ENCODE measurements around the gene APOL4. TPM values are rescaled to one million over a fixed set of nuclear protein-coding genes. Genes with fewer than 3 reads are reported as not detected.

Gene APOL4
- total and polyA plus RNA-seq, 9 donors: 8.4 to 22.7 (median 21.0) TPM

DNA sequence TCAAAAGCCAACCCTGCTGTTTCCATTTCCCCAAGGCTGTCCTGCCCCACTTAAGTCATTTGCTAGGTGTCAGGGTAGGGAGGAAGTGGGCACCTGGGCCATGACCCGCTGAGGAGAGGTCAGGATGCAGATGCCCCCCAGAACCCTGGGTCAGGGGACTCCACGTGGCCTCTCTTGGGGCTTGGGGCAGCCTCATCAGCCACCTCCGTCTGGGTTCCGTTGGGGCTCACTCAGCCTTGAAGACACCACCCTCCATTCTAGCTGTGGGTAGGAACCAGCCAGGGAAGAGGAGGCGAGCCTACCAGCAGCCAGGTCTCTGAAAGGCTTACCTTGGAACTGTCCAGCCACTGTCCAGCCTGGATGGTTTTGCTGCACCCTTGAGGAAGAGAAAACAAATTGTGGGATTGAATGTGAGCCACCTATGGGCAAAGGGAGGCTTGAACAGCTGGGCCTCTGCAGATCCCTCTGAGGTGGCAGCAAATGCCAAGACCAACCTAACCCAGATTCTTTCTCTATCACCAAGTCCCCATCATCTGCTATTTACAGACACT, 2.5 kb downstream of the APOL4 start:
- Histone ChIP-seq H3K4me1 (ENCODE audit: control insufficient read depth, insufficient read depth, low read length) (peaks cover 53% of the 10 kb centered on the region), H3K4me3 (ENCODE audit: low read length) (no peak overlapping the region), H3K27me3 (ENCODE audit: control insufficient read depth, insufficient read depth, low read length) (no peaks in the 10 kb centered on the region), H3K27ac (ENCODE audit: low read length) (peak overlapping the region; percentile 47), H3K36me3 (ENCODE audit: control insufficient read depth, insufficient read depth, low read length) (no peaks in the 10 kb centered on the region), H3K9me3 (replicated peaks; ENCODE audit: control insufficient read depth, low read depth, low read length) (no peaks in the 10 kb centered on the region)
- WGBS (ENCODE audit: insufficient coverage): 100% methylated on average over 1 of the region's 5 CpGs
- no peak for DNase-seq

DNA sequence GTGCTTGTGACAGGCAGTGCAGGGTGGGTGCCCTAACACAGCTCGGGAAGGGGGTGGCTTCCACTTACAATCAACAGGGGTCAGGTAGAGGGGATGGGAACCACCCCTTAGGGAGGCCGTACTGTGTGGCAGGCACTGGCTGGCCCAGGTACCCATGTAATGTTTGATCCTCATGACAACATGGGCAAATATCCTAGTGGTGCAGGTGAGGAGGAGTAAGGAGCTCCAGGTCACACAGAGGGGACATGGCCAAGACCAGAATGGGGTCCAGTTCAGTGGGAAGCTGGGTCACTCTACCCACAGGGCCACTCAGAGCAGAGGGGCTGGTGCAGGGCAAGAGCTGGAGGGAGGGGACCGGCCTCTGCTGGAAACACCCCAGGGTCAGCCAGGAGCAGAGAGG, 3.1 kb downstream of the APOL4 start:
- H3K4me3 ChIP-seq (ENCODE audit: low read length): no peak overlapping the region
- no peak overlapping the region for H3K27ac ChIP-seq (ENCODE audit: low read length)
- no peaks in the 10 kb centered on the region for H3K27me3 ChIP-seq (ENCODE audit: control insufficient read depth, insufficient read depth, low read length)
- 87% methylated on average over 3 of the region's 3 CpGs for WGBS (ENCODE audit: insufficient coverage)
- peaks cover 53% of the 10 kb centered on the region for H3K4me1 ChIP-seq (ENCODE audit: control insufficient read depth, insufficient read depth, low read length)
- no peaks in the 10 kb centered on the region for H3K36me3 ChIP-seq (ENCODE audit: control insufficient read depth, insufficient read depth, low read length)
- no peak for DNase-seq
- no peaks in the 10 kb centered on the region for H3K9me3 ChIP-seq (replicated peaks; ENCODE audit: control insufficient read depth, low read depth, low read length)

DNA sequence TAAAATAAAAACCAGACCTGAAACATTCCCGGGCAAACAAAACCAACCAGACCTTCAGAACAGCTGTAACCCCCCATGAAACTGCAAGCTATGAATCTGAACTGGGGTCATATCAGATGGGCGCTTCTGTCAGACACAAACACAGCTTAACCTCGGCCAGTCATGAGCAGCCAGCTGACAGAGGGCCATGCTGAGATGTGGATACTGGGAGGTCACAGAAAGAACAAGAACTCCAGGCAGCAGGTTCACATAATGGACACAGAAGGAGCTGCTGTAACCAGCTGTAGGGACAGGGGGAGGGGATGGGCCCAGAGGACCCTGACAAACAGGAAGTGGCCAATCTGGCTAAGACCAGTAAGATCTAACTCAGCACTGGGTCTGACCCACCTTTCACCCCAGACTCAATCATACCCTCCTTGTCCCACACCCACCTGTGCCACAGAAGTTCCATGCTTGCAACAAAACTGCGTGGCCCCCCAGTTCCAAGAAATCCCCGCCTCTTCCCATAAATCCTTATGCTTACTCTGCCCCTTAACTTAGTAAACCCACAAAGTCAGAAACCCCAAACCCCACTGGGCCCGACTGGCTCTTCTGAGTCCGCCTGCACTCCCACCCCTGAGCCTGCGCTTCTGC, 4.0 kb downstream of the APOL4 start:
- 40% methylated on average over 5 of the region's 8 CpGs for WGBS (ENCODE audit: insufficient coverage)
- Histone ChIP-seq H3K27me3 (ENCODE audit: control insufficient read depth, insufficient read depth, low read length) (no peaks in the 10 kb centered on the region), H3K4me3 (ENCODE audit: low read length) (no peak overlapping the region), H3K27ac (ENCODE audit: low read length) (peak overlapping the region; percentile 87), H3K4me1 (ENCODE audit: control insufficient read depth, insufficient read depth, low read length) (peaks cover 48% of the 10 kb centered on the region), H3K36me3 (ENCODE audit: control insufficient read depth, insufficient read depth, low read length) (no peaks in the 10 kb centered on the region), H3K9me3 (replicated peaks; ENCODE audit: control insufficient read depth, low read depth, low read length) (no peaks in the 10 kb centered on the region)
- peak; percentile 75 for DNase-seq

DNA sequence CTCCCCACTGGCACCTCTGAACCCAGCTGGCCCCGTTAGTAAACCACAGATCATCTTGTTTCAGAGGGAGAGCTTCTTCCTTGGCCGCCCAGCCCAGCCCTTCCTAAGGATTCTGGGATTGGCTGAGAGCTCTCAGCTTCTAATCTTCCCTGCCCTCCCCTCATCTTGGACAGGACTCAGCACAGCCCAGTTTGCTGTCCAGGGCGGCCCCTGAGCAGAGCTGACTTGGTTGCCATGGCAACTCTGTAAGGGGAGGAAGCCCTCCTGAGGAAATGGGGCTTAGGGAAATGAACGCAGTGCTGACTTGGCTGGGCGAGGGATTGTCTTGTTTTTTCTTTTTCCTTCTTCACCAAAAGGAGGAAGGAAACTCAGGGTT, 4.6 kb downstream of the APOL4 start:
- H3K27me3 ChIP-seq (ENCODE audit: control insufficient read depth, insufficient read depth, low read length): no peaks in the 10 kb centered on the region
- no peaks in the 10 kb centered on the region for H3K36me3 ChIP-seq (ENCODE audit: control insufficient read depth, insufficient read depth, low read length)
- H3K4me3 ChIP-seq (ENCODE audit: low read length): no peak overlapping the region
- peaks cover 44% of the 10 kb centered on the region for H3K4me1 ChIP-seq (ENCODE audit: control insufficient read depth, insufficient read depth, low read length)
- H3K9me3 ChIP-seq (replicated peaks; ENCODE audit: control insufficient read depth, low read depth, low read length): no peaks in the 10 kb centered on the region
- peak; percentile 94 for DNase-seq
- WGBS (ENCODE audit: insufficient coverage): 0% methylated on average over 1 of the region's 5 CpGs
- H3K27ac ChIP-seq (ENCODE audit: low read length): peak overlapping the region; percentile 87

DNA sequence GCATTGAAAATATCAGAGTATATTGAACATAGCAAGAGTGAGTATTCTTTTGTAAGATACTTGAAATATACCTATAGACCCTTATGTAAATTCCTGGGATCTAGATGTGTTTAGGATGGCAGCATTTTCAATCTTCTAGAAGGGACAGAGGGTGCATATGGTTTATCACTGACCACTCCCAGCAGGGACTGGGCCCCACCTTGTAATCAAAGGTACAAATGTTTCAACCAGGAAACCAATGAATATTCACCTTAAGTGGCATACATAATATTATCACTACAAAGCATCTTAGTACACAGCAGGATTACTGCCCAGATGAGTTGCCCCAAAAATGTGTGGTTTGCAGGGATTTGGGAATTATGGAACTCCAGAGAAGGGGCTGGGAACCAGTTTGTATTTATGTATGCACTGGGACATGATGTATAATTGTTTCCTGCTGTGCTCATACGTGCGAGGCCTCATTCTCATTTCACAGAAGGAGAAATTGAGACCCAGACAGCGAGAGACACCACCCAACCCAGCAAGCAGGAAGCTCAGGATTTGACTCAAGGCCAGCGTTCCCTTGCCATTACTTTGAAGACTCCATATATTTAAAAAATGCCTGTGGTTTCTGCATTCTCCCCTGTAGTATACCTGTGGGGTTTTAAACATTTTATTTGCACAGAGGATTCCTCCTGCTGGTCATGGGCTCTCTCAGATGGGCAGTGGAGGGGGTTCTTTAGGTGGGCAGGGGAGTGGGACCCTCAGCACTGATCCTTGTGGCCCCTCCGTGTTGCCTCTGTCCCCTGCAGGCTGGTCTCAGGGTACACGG, 5.2 kb downstream of the APOL4 start:
- Histone ChIP-seq H3K4me1 (ENCODE audit: control insufficient read depth, insufficient read depth, low read length) (peaks cover 40% of the 10 kb centered on the region), H3K9me3 (replicated peaks; ENCODE audit: control insufficient read depth, low read depth, low read length) (no peaks in the 10 kb centered on the region), H3K4me3 (ENCODE audit: low read length) (no peak overlapping the region), H3K27me3 (ENCODE audit: control insufficient read depth, insufficient read depth, low read length) (no peaks in the 10 kb centered on the region), H3K27ac (ENCODE audit: low read length) (peak overlapping the region; percentile 87), H3K36me3 (ENCODE audit: control insufficient read depth, insufficient read depth, low read length) (no peaks in the 10 kb centered on the region)
- 3% methylated on average over 3 of the region's 6 CpGs for WGBS (ENCODE audit: insufficient coverage)
- peak; percentile 54 for DNase-seq

DNA sequence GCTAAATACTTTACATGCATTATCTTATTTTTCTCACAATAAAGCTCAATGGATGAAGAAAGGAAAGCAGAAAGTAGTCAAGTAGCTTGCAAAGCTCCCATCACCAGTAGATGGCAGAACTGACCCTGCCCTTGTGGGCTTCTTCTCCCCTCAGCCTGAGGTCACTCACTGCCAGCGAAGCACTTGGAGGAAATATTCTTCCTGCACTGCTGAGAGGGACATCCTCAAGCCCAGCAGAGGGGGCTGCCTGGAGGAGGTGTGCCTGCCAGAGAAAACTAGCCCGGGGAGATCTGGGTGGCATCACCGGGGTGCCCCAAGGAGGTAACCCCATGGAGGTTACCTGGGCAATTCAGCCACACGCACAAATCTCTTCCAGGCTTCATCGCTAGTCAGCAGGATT, 6.6 kb downstream of the APOL4 start:
- peak; percentile 84 for DNase-seq
- H3K9me3 ChIP-seq (replicated peaks; ENCODE audit: control insufficient read depth, low read depth, low read length): no peaks in the 10 kb centered on the region
- H3K36me3 ChIP-seq (ENCODE audit: control insufficient read depth, insufficient read depth, low read length): no peaks in the 10 kb centered on the region
- H3K4me3 ChIP-seq (ENCODE audit: low read length): no peak overlapping the region
- WGBS (ENCODE audit: insufficient coverage): 38% methylated on average over 4 of the region's 5 CpGs
- H3K4me1 ChIP-seq (ENCODE audit: control insufficient read depth, insufficient read depth, low read length): peaks cover 43% of the 10 kb centered on the region
- no peak overlapping the region for H3K27ac ChIP-seq (ENCODE audit: low read length)
- no peaks in the 10 kb centered on the region for H3K27me3 ChIP-seq (ENCODE audit: control insufficient read depth, insufficient read depth, low read length)

DNA sequence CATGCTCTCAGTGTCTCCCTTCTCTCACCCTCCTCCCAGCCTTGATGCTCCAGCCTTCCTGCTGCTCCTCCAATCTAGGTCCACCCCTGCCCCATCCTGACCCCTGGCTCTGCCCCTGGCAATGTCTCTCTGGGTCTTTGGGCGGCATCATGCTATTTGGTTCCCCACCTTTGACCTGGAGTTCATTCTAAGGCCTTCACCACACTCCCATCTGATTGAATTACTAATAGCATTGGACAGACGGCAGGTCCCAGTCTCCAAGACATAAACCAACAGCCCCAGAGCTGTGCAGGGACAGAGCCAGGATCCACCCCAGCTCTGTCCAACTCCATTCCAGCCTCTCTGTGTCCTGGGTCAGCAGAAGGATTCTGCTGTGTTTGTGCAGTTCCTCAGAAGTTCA, 7.2 kb downstream of the APOL4 start:
- Histone ChIP-seq H3K27me3 (ENCODE audit: control insufficient read depth, insufficient read depth, low read length) (no peaks in the 10 kb centered on the region), H3K4me3 (ENCODE audit: low read length) (no peak overlapping the region), H3K9me3 (replicated peaks; ENCODE audit: control insufficient read depth, low read depth, low read length) (no peaks in the 10 kb centered on the region), H3K27ac (ENCODE audit: low read length) (no peak overlapping the region), H3K4me1 (ENCODE audit: control insufficient read depth, insufficient read depth, low read length) (peaks cover 43% of the 10 kb centered on the region), H3K36me3 (ENCODE audit: control insufficient read depth, insufficient read depth, low read length) (no peaks in the 10 kb centered on the region)
- DNase-seq: no peak
- 71% methylated on average over 1 of the region's 2 CpGs for WGBS (ENCODE audit: insufficient coverage)

DNA sequence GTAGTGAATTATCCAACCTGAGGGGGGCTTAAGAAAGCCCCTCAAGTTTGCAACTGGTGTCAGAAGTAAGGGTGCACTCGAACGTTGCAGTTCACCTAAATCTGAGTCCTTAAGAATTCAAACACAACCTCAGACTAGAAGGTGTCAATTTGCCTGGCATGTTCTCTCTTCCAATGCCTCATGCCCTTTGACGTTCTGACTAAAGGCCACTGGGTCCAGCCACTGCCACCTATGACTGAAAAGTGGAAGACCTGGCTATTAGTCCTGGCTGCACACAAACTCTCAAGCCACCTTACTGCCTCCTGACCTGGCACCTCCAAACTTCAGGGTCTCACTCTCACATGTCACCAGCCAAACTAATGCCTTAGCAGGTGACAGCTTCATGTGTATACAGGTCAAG, 8.0 kb downstream of the APOL4 start:
- H3K27me3 ChIP-seq (ENCODE audit: control insufficient read depth, insufficient read depth, low read length): no peaks in the 10 kb centered on the region
- peaks cover 37% of the 10 kb centered on the region for H3K4me1 ChIP-seq (ENCODE audit: control insufficient read depth, insufficient read depth, low read length)
- H3K36me3 ChIP-seq (ENCODE audit: control insufficient read depth, insufficient read depth, low read length): no peaks in the 10 kb centered on the region
- no peak overlapping the region for H3K4me3 ChIP-seq (ENCODE audit: low read length)
- 72% methylated on average over 3 of the region's 3 CpGs for WGBS (ENCODE audit: insufficient coverage)
- no peaks in the 10 kb centered on the region for H3K9me3 ChIP-seq (replicated peaks; ENCODE audit: control insufficient read depth, low read depth, low read length)
- no peak overlapping the region for H3K27ac ChIP-seq (ENCODE audit: low read length)
- DNase-seq: no peak

DNA sequence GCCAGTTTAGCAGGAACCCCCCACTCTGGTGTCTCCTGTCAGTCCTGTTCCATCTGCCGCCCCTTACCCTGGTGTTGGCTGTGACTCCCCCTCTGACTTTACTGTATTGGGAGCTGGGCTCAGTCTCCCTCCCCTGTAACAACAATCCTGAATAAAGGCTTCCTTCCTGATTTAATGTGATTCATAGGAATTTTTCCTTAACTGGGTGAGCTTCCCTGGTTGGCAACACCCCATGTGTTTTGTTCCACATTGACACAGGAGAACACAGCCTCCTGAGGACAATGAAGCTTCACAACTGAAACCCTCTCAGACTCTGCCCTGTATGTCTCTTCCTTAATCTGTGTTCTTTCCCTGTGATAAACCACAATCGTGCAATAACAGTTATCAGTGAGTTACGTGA, 8.4 kb downstream of the APOL4 start:
- H3K27me3 ChIP-seq (ENCODE audit: control insufficient read depth, insufficient read depth, low read length): no peaks in the 10 kb centered on the region
- no peak overlapping the region for H3K4me3 ChIP-seq (ENCODE audit: low read length)
- 80% methylated on average over 1 of the region's 3 CpGs for WGBS (ENCODE audit: insufficient coverage)
- H3K4me1 ChIP-seq (ENCODE audit: control insufficient read depth, insufficient read depth, low read length): peaks cover 34% of the 10 kb centered on the region
- H3K27ac ChIP-seq (ENCODE audit: low read length): no peak overlapping the region
- H3K36me3 ChIP-seq (ENCODE audit: control insufficient read depth, insufficient read depth, low read length): no peaks in the 10 kb centered on the region
- DNase-seq: no peak
- no peaks in the 10 kb centered on the region for H3K9me3 ChIP-seq (replicated peaks; ENCODE audit: control insufficient read depth, low read depth, low read length)

DNA sequence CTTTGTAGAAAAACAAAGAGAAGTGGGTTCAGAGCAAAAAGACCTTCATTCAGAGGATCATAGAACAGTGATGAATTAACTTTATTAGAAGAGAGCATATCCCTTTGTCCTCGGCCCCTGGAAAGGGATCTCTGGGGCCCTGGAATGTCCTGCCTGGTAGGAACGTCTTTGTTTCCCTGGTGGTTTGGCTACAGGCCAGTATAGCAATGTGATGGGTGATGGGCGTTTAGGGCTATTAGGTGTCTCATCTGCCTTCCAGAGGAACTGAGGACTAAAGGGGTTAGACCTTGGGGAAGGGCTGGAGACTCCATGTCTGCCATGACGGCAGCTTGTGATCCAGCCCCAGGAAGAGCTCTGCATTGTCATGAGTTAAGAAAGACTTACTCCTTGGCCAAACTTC, 9.1 kb downstream of the APOL4 start:
- no peak overlapping the region for H3K27ac ChIP-seq (ENCODE audit: low read length)
- WGBS (ENCODE audit: insufficient coverage): 68% methylated on average over 4 of the region's 4 CpGs
- H3K27me3 ChIP-seq (ENCODE audit: control insufficient read depth, insufficient read depth, low read length): no peaks in the 10 kb centered on the region
- H3K4me1 ChIP-seq (ENCODE audit: control insufficient read depth, insufficient read depth, low read length): peaks cover 28% of the 10 kb centered on the region
- DNase-seq: no peak
- H3K4me3 ChIP-seq (ENCODE audit: low read length): no peak overlapping the region
- H3K36me3 ChIP-seq (ENCODE audit: control insufficient read depth, insufficient read depth, low read length): no peaks in the 10 kb centered on the region
- no peaks in the 10 kb centered on the region for H3K9me3 ChIP-seq (replicated peaks; ENCODE audit: control insufficient read depth, low read depth, low read length)

Measured in muscle of leg (tissue), 11 donors.